Fibroblast of peridontal ligament (primary cell): ENCODE measurements around the gene IQSEC1.
A peak's percentile ranks its signal among the peaks of the same experiment; 100 is the strongest.

Experiments used
- DNase-seq: peaks from one replicate; pipeline ENCODE4 v3.0.0-alpha.2; 2010; ENCODE audit errors: extremely low read depth

IQSEC1 gene

GRCh38 chr3:13002398-13003124, 70.7 kb downstream of the IQSEC1 start:
- DNase-seq, result no peak

- DNase-seq, result no peak
Measured at GRCh38 chr3:12999147-13000140, 73.8 kb downstream of the IQSEC1 start.

- DNase-seq, result no peak
Measured at GRCh38 chr3:12998648-12999047, 74.6 kb downstream of the IQSEC1 start.

GRCh38 chr3:12997387-12997786, 75.8 kb downstream of the IQSEC1 start:
- DNase-seq, result no peak

GRCh38 chr3:12996181-12996506, 77.1 kb downstream of the IQSEC1 start:
- DNase-seq, result no peak

- DNase-seq, result no peak
Measured at GRCh38 chr3:12995389-12996180, 77.6 kb downstream of the IQSEC1 start.

GRCh38 chr3:12994607-12995388, 78.4 kb downstream of the IQSEC1 start:
- DNase-seq, result peak; percentile 67

GRCh38 chr3:12994357-12994606, 78.9 kb downstream of the IQSEC1 start:
- DNase-seq, result no peak

GRCh38 chr3:12993517-12994356, 79.5 kb downstream of the IQSEC1 start:
- no peak for DNase-seq

- DNase-seq, result no peak
Measured at GRCh38 chr3:12992629-12993516, 80.4 kb downstream of the IQSEC1 start.

GRCh38 chr3:12991861-12992281, 81.4 kb downstream of the IQSEC1 start:
- no peak for DNase-seq

GRCh38 chr3:12991481-12991837, 81.8 kb downstream of the IQSEC1 start:
- DNase-seq, result no peak

- peak; percentile 83 for DNase-seq
Measured at GRCh38 chr3:12990781-12991480, 82.3 kb downstream of the IQSEC1 start.

- peak; percentile 35 for DNase-seq
Measured at GRCh38 chr3:12990306-12990705, 82.9 kb downstream of the IQSEC1 start.

- no peak for DNase-seq
Measured at GRCh38 chr3:12988728-12989454, 84.3 kb downstream of the IQSEC1 start.

GRCh38 chr3:12987602-12988001, 85.6 kb downstream of the IQSEC1 start:
- no peak for DNase-seq

- DNase-seq, result no peak
Measured at GRCh38 chr3:12986986-12987385, 86.2 kb downstream of the IQSEC1 start.

- no peak for DNase-seq
Measured at GRCh38 chr3:12986521-12986920, 86.7 kb downstream of the IQSEC1 start.
